ENCODE measurements around the gene WFIKKN1. TPM values are rescaled to one million over a fixed set of nuclear protein-coding genes. Genes with fewer than 3 reads are reported as not detected.

Gene WFIKKN1
- total and polyA plus RNA-seq, 2 donors: 0.33 to 2.1 TPM

- WGBS: 96% methylated on average over 32 of the region's 32 CpGs
- no peaks in the 10 kb centered on the region for H3K9me3 ChIP-seq (ENCODE audit: control insufficient read depth in 2 of 2, insufficient read depth in 1 of 2, low read length in 1 of 2)
- H3K4me1 ChIP-seq (ENCODE audit: control insufficient read depth in 2 of 2, insufficient read depth in 2 of 2, low read length in 2 of 2): peaks cover 28 to 30% of the 10 kb centered on the region in 2 donors
- no peaks in the 10 kb centered on the region for H3K36me3 ChIP-seq (ENCODE audit: control insufficient read depth in 2 of 2, insufficient read depth in 2 of 2, low read length in 1 of 2)
- no peak for DNase-seq (ENCODE audit: low read depth in 6 of 9, low spot score in 9 of 9)
- peaks cover 24 to 26% of the 10 kb centered on the region in 2 donors for H3K27me3 ChIP-seq (ENCODE audit: control insufficient read depth in 2 of 2, insufficient read depth in 1 of 2, low read length in 1 of 2)
- H3K27ac ChIP-seq (ENCODE audit: low read depth in 1 of 2, low read length in 1 of 2): no peak overlapping the region
- H3K4me3 ChIP-seq (ENCODE audit: low read length in 2 of 2): no peak overlapping the region
These were observed 15.3 kb downstream of the WFIKKN1 start for GRCh38 chr16:645852-646678.

DNA sequence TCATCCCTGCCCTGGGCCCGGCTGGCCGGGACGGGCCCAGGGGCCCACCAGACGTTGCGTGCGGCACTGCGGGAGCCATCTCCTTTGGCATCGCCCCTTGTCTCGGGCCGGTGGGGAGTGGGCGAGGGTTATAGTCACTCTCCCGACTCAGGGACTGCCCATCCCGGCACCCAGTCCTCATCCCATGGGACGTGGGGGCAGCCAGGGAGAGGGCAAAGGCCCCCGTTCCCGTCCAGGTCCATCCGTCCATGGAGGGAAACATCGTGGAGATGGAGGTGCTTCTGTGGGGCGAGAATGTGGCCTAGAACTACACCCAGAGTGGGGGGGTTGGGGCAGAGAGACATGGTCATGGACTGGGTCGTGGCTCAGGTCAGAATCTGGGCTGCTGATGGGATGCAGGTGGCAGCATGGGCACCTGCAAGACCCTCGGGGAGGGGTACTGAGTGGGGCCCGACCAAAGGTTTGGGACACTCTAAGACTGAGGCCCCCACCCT is 15.9 kb downstream of the WFIKKN1 start:
- H3K36me3 ChIP-seq (ENCODE audit: control insufficient read depth in 2 of 2, insufficient read depth in 2 of 2, low read length in 1 of 2): peaks cover 0 to 2% of the 10 kb centered on the region in 2 donors
- H3K4me3 ChIP-seq (ENCODE audit: low read length in 2 of 2): no peak overlapping the region
- no peak overlapping the region for H3K27ac ChIP-seq (ENCODE audit: low read depth in 1 of 2, low read length in 1 of 2)
- H3K27me3 ChIP-seq (ENCODE audit: control insufficient read depth in 2 of 2, insufficient read depth in 1 of 2, low read length in 1 of 2): peaks cover 18 to 20% of the 10 kb centered on the region in 2 donors
- H3K4me1 ChIP-seq (ENCODE audit: control insufficient read depth in 2 of 2, insufficient read depth in 2 of 2, low read length in 2 of 2): peaks cover 23 to 25% of the 10 kb centered on the region in 2 donors
- no peaks in the 10 kb centered on the region for H3K9me3 ChIP-seq (ENCODE audit: control insufficient read depth in 2 of 2, insufficient read depth in 1 of 2, low read length in 1 of 2)
- no peak for DNase-seq (ENCODE audit: low read depth in 6 of 9, low spot score in 9 of 9)
- WGBS: 96% methylated on average over 22 of the region's 22 CpGs

DNA sequence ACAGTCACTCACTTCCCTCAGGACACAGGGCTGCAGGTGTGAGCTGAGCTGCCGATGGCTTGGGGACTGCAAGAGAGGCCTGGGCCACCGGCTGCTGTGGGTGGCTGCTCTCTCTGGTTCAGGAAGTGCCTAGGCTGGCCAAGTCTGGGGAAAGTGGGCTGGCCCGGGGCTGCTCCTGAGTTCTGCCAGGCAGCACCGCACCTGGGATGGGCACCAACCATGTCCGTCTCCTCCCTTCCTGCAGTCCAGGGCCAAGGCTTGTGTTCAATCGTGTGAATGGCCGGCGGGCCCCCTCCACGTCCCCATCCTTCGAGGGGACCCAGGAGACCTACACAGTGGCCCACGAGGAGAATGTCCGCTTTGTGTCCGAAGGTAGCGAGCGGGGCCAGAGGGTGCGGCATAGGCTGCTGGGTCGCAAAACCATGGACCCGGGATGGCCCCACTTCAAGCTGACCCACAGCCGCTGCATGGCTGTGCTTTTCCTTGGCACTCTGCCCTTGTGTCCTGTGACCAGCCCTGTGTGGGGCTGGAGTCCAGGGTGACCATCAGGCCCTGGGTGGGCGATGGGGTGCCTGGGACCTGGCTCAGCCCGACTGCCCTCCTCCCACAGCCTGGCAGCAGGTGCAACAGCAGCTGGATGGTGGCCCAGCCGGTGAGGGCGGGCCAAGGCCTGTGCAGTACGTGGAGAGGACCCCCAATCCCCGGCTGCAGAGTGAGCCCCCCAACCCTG is 16.6 kb downstream of the WFIKKN1 start:
- 95% methylated on average over 25 of the region's 25 CpGs for WGBS
- peaks cover 19 to 25% of the 10 kb centered on the region in 2 donors for H3K4me1 ChIP-seq (ENCODE audit: control insufficient read depth in 2 of 2, insufficient read depth in 2 of 2, low read length in 2 of 2)
- H3K9me3 ChIP-seq (ENCODE audit: control insufficient read depth in 2 of 2, insufficient read depth in 1 of 2, low read length in 1 of 2): no peaks in the 10 kb centered on the region
- H3K27me3 ChIP-seq (ENCODE audit: control insufficient read depth in 2 of 2, insufficient read depth in 1 of 2, low read length in 1 of 2): peaks cover 12 to 18% of the 10 kb centered on the region in 2 donors
- H3K4me3 ChIP-seq (ENCODE audit: low read length in 2 of 2): no peak overlapping the region
- H3K36me3 ChIP-seq (ENCODE audit: control insufficient read depth in 2 of 2, insufficient read depth in 2 of 2, low read length in 1 of 2): peaks cover 4 to 5% of the 10 kb centered on the region in 2 donors
- no peak overlapping the region for H3K27ac ChIP-seq (ENCODE audit: low read depth in 1 of 2, low read length in 1 of 2)
- DNase-seq (ENCODE audit: low read depth in 6 of 9, low spot score in 9 of 9): no peak

DNA sequence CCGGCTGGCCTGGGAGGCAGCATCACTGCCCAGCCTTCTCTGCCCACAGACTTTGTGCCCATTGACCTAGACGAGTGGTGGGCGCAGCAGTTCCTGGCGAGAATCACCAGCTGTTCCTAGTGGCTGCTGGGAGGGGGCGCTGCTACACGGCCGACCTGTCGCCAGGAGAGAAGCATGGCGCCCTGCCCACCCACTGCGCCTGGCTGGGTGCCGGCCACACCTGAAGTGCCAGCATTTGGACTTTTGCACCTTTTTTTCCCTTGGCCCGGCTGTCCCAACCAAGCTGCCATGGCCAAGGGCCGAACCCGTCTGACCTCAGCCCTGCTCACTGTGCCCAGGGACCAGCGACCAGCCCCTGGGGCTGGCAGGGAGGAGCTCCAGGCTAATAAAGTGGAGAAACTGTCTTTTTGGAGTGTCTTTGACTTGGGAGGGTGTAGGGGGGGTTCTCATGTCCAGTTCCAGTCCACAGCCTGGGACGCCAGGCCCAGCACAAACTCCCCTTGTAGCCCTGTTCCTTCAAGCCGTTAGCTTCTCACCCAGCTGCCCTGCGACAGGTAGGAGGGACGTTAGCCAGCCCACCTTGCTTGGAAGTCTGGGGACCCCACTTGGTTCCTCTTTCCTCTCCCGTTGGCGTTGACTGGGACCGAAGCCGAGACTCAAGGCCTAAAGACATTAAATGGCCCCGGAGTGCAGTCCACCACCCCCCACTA is 17.4 kb downstream of the WFIKKN1 start:
- H3K9me3 ChIP-seq (ENCODE audit: control insufficient read depth in 2 of 2, insufficient read depth in 1 of 2, low read length in 1 of 2): no peaks in the 10 kb centered on the region
- peaks cover 18% of the 10 kb centered on the region in 2 donors for H3K4me1 ChIP-seq (ENCODE audit: control insufficient read depth in 2 of 2, insufficient read depth in 2 of 2, low read length in 2 of 2)
- DNase-seq (ENCODE audit: low read depth in 6 of 9, low spot score in 9 of 9): no peak
- peak overlapping the region; percentile 57 to 70 for H3K4me3 ChIP-seq (ENCODE audit: low read length in 2 of 2)
- H3K27me3 ChIP-seq (ENCODE audit: control insufficient read depth in 2 of 2, insufficient read depth in 1 of 2, low read length in 1 of 2): peaks cover 3 to 9% of the 10 kb centered on the region in 2 donors
- peaks cover 5 to 7% of the 10 kb centered on the region in 2 donors for H3K36me3 ChIP-seq (ENCODE audit: control insufficient read depth in 2 of 2, insufficient read depth in 2 of 2, low read length in 1 of 2)
- 37% methylated on average over 24 of the region's 24 CpGs for WGBS
- peak overlapping the region; percentile 23 to 43 for H3K27ac ChIP-seq (ENCODE audit: low read depth in 1 of 2, low read length in 1 of 2)

DNA sequence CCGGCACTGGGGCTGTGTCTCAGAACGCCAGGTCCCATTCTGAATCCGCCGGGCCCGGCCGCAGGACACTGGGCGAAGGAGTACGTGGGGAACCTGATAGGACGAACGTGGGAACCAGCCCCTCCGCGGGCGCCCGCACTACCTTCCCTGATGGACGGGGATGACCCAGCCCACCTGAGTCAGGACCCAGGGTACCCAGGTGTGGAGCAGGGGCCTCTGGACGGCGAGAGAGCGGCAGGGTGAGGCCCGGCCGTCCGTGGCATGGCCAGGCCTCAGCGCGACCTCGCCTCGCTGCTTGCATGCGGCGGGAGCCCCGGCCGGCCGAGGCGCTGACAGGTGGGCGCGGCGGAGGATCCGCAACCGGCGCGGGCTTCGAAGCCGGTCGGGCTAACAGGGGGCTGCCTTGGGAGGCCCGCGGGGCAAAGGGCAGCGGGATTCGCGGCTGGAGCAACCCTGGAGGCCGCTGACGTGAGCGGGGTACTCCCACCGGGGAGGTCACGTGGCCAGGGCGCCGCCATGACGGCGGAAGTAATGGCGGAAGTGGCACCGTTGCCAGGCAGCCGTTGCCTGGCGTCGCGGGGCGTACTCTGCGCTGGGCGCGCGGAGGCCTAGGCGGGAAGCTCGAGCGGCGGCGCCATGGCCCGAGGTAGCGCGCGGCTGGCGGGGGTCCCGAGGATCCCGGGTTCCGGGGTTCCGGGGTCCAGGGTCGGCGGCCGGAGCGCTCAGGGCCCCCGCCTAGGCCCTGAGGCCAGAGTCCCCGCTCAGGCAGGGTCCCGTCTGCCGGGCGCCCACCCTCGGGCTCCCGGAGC is 18.2 kb downstream of the WFIKKN1 start, which contains the start of gene WDR90:
Gene WDR90 (plus strand): TSS at position 585 of the 809 bp plus-strand sequence. CDS start 52 bp downstream, at position 637.
- Histone ChIP-seq H3K27me3 (ENCODE audit: control insufficient read depth in 2 of 2, insufficient read depth in 1 of 2, low read length in 1 of 2) (peaks cover 0 to 2% of the 10 kb centered on the region in 2 donors), H3K36me3 (ENCODE audit: control insufficient read depth in 2 of 2, insufficient read depth in 2 of 2, low read length in 1 of 2) (peaks cover 7 to 13% of the 10 kb centered on the region in 2 donors), H3K4me1 (ENCODE audit: control insufficient read depth in 2 of 2, insufficient read depth in 2 of 2, low read length in 2 of 2) (peaks cover 18% of the 10 kb centered on the region in 2 donors), H3K4me3 (ENCODE audit: low read length in 2 of 2) (peak within 1 kb of the TSS; percentile 57 to 70), H3K9me3 (ENCODE audit: control insufficient read depth in 2 of 2, insufficient read depth in 1 of 2, low read length in 1 of 2) (no peaks in the 10 kb centered on the region), H3K27ac (ENCODE audit: low read depth in 1 of 2, low read length in 1 of 2) (peak within 1 kb of the TSS; percentile 23 to 53)
- peak; percentile 69 to 93 (median 84) for DNase-seq (ENCODE audit: low read depth in 6 of 9, low spot score in 9 of 9)
- under 1% methylated on average over 91 of the region's 91 CpGs for WGBS

- no peak overlapping the region for H3K27ac ChIP-seq (ENCODE audit: low read depth in 1 of 2, low read length in 1 of 2)
- H3K9me3 ChIP-seq (ENCODE audit: control insufficient read depth in 2 of 2, insufficient read depth in 1 of 2, low read length in 1 of 2): no peaks in the 10 kb centered on the region
- H3K4me1 ChIP-seq (ENCODE audit: control insufficient read depth in 2 of 2, insufficient read depth in 2 of 2, low read length in 2 of 2): peaks cover 18% of the 10 kb centered on the region in 2 donors
- H3K27me3 ChIP-seq (ENCODE audit: control insufficient read depth in 2 of 2, insufficient read depth in 1 of 2, low read length in 1 of 2): no peaks in the 10 kb centered on the region
- H3K4me3 ChIP-seq (ENCODE audit: low read length in 2 of 2): peak overlapping the region; percentile 57 to 70
- H3K36me3 ChIP-seq (ENCODE audit: control insufficient read depth in 2 of 2, insufficient read depth in 2 of 2, low read length in 1 of 2): peaks cover 7 to 13% of the 10 kb centered on the region in 2 donors
- 3% methylated on average over 44 of the region's 44 CpGs for WGBS
- DNase-seq (ENCODE audit: low read depth in 6 of 9, low spot score in 9 of 9): no peak
These were observed 18.8 kb downstream of the WFIKKN1 start for GRCh38 chr16:649631-650030.

GRCh38 chr16:651844-652243 is 21.1 kb downstream of the WFIKKN1 start:
- Histone ChIP-seq H3K9me3 (ENCODE audit: control insufficient read depth in 2 of 2, insufficient read depth in 1 of 2, low read length in 1 of 2) (no peaks in the 10 kb centered on the region), H3K4me3 (ENCODE audit: low read length in 2 of 2) (no peak overlapping the region), H3K4me1 (ENCODE audit: control insufficient read depth in 2 of 2, insufficient read depth in 2 of 2, low read length in 2 of 2) (peaks cover 18% of the 10 kb centered on the region in 2 donors), H3K27me3 (ENCODE audit: control insufficient read depth in 2 of 2, insufficient read depth in 1 of 2, low read length in 1 of 2) (no peaks in the 10 kb centered on the region), H3K27ac (ENCODE audit: low read depth in 1 of 2, low read length in 1 of 2) (no peak overlapping the region), H3K36me3 (ENCODE audit: control insufficient read depth in 2 of 2, insufficient read depth in 2 of 2, low read length in 1 of 2) (peaks cover 11 to 34% of the 10 kb centered on the region in 2 donors)
- 95% methylated on average over 22 of the region's 22 CpGs for WGBS
- no peak for DNase-seq (ENCODE audit: low read depth in 6 of 9, low spot score in 9 of 9)
